ENCODE measurements around the gene QSOX2.

The QSOX2 gene

GRCh38 chr9:136210276-136210675, 35.3 kb downstream of the QSOX2 start:
- no peak for TF ChIP-seq CTCF (conservative IDR thresholded peaks at IDR 0.05; ENCODE audit: low read depth, low read length)
- H3K4me3 ChIP-seq (ENCODE audit: low read length), result no peak overlapping the region
- DNase-seq (ENCODE audit: low read depth), result no peak

DNA sequence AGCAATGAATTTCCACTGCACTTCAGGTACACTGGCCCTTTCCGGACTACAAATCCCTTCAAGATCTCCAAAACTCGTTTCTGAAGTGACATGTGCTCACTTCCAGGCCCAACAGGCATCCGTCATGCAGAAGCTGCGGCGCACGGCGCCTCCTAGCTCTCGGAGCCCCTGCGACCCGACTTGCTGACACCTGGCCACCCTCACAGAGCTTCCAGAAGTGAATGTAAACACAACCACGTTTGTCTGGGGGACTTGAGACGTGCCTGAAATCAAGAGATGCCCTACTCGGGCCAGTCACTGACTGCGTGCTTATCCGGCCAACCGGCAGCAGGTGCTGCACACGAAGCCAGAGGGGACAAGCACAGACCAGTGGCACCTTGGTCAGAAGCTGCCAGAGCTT, 35.8 kb downstream of the QSOX2 start:
- no peak overlapping the region for H3K4me3 ChIP-seq (ENCODE audit: low read length)
- TF ChIP-seq CTCF (conservative IDR thresholded peaks at IDR 0.05; ENCODE audit: low read depth, low read length), result no peak
- no peak for DNase-seq (ENCODE audit: low read depth)

GRCh38 chr9:136209232-136209631, 36.4 kb downstream of the QSOX2 start:
- no peak overlapping the region for H3K4me3 ChIP-seq (ENCODE audit: low read length)
- DNase-seq (ENCODE audit: low read depth), result no peak
- TF ChIP-seq CTCF (conservative IDR thresholded peaks at IDR 0.05; ENCODE audit: low read depth, low read length), result no peak

DNA sequence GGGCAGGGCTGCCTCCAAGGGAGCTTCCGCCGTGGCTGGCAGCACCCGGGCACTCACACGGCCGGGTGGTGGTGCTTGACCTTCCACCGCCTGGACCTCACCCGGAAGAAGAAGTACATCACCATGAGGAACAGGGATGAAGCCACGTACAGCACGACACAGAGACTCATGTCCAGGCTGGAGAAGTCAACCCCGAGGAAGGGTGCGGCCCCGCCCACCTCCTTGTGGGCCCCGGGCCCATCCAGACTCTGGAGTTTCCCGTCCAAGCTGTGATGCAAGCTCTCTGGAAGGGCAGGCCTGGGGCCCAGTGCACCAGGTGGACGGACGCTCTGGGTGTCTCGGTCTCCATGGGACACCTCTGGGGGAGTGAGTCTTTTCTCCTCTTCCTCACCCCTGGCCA, 36.9 kb downstream of the QSOX2 start:
- DNase-seq (ENCODE audit: low read depth), result no peak

DNA sequence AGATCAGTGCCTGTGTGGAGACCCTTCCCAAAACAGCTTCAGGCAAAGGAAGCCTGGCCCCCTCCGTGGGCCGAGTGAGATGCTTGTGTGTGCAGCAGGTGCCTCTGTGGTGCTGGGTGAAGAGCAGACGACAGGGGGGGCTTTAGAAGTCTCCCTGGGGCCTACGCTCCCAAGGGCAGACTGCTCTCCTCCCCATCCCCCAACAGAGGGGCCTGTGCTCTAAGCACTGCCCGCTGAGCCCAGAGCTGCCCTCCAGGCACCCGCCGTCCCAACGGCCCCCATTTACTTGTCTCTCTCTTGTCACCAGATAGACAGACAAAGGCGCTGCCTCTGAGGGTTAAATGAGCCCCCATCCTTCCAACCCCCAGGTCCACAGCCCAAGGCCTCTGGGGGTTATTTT, 38.0 kb downstream of the QSOX2 start:
- H3K4me3 ChIP-seq (ENCODE audit: low read length), result no peak overlapping the region
- no peak for TF ChIP-seq CTCF (conservative IDR thresholded peaks at IDR 0.05; ENCODE audit: low read depth, low read length)
- no peak for DNase-seq (ENCODE audit: low read depth)

More for the DNA sequence above, 36.9 kb downstream of the QSOX2 start:
- no peak for TF ChIP-seq CTCF (conservative IDR thresholded peaks at IDR 0.05; ENCODE audit: low read depth, low read length)
- no peak overlapping the region for H3K4me3 ChIP-seq (ENCODE audit: low read length)

GRCh38 chr9:136206602-136207275, 38.9 kb downstream of the QSOX2 start:
- no peak for TF ChIP-seq CTCF (conservative IDR thresholded peaks at IDR 0.05; ENCODE audit: low read depth, low read length)
- no peak overlapping the region for H3K4me3 ChIP-seq (ENCODE audit: low read length)
- no peak for DNase-seq (ENCODE audit: low read depth)

- H3K4me3 ChIP-seq (ENCODE audit: low read length), result no peak overlapping the region
- TF ChIP-seq CTCF (conservative IDR thresholded peaks at IDR 0.05; ENCODE audit: low read depth, low read length), result no peak
Measured at GRCh38 chr9:136205707-136205992, 40.0 kb downstream of the QSOX2 start.

More at GRCh38 chr9:136205707-136205992, 40.0 kb downstream of the QSOX2 start:
- no peak for DNase-seq (ENCODE audit: low read depth)
